SU-DHL-6 (cell line): ENCODE measurements around the gene NPAT.

Source experiments
- H2AFZ ChIP-seq: fragments of 200-600 bp; sonication (generic); 2 replicates; pipeline ENCODE4 v1.6.1; 2014; ENCODE audit warnings: low read depth, mild to moderate bottlenecking, moderate library complexity, mixed read lengths, antibody characterized with exemption, low read length; ENCODE audit not compliant: severe bottlenecking
- H3F3A ChIP-seq: fragments of 200-600 bp; shearing (Covaris generic); 2 replicates; pipeline ENCODE4 v1.6.0; 2016; ENCODE audit warnings: antibody characterized with exemption, mild to moderate bottlenecking; ENCODE audit not compliant: insufficient read depth
- H3K27ac ChIP-seq: fragments of 200-600 bp; sonication (generic); 2 replicates; pipeline ENCODE4 v1.5.1; 2016; ENCODE audit warnings: low read depth, mild to moderate bottlenecking, low read length, moderate library complexity, mixed read lengths
- H3K27me3 ChIP-seq: fragments of 200-600 bp; sonication (generic), shearing (Covaris generic); 2 replicates; pipeline ENCODE4 v1.6.0; 2014; ENCODE audit warnings: mild to moderate bottlenecking, low read length
- H3K36me3 ChIP-seq: fragments of 200-600 bp; sonication (generic); 2 replicates; pipeline ENCODE4 v1.6.1; 2014; ENCODE audit warnings: mild to moderate bottlenecking, low read length, mixed read lengths
- H3K4me2 ChIP-seq: fragments of 300-600, 200-600 bp; shearing (Covaris generic), sonication (generic); 2 replicates; pipeline ENCODE4 v1.6.0; 2014; ENCODE audit warnings: low read length, low read depth, mild to moderate bottlenecking; ENCODE audit not compliant: poor library complexity, severe bottlenecking
- H3K4me3 ChIP-seq: fragments of 200-600 bp; sonication (generic); 2 replicates; pipeline ENCODE4 v1.5.1; 2014; ENCODE audit warnings: antibody characterized with exemption, low read length, mild to moderate bottlenecking, mixed read lengths; ENCODE audit not compliant: insufficient read depth, poor library complexity, severe bottlenecking
- H3K79me2 ChIP-seq: fragments of 200-600 bp; sonication (generic); 2 replicates; pipeline ENCODE4 v1.6.1; 2014; ENCODE audit warnings: mild to moderate bottlenecking, low read length, moderate library complexity; ENCODE audit not compliant: insufficient read depth
- H3K9ac ChIP-seq: fragments of 200-600 bp; sonication (generic); 2 replicates; pipeline ENCODE4 v1.7.0; 2014; ENCODE audit warnings: mild to moderate bottlenecking, low read length
- H3K9me2 ChIP-seq: fragments of 200-600 bp; sonication (generic); replicated peaks from 2 replicates; pipeline ENCODE4 v1.6.1; 2014; ENCODE audit warnings: low read length; ENCODE audit not compliant: insufficient read depth
- H3K9me3 ChIP-seq: fragments of 200-600 bp; sonication (generic); 2 replicates; pipeline ENCODE4 v1.6.1; 2014; ENCODE audit warnings: low read length, mixed read lengths; ENCODE audit not compliant: insufficient read depth
- H4K20me1 ChIP-seq: fragments of 200-600 bp; sonication (generic); 2 replicates; pipeline ENCODE4 v1.6.1; 2014; ENCODE audit warnings: low read depth, mild to moderate bottlenecking, antibody characterized with exemption, low read length, moderate library complexity, mixed read lengths
- EZH2phosphoT487 ChIP-seq: fragments of 200-600 bp; sonication (generic), shearing (Covaris generic); conservative IDR thresholded peaks from 2 replicates; pipeline ENCODE4 v1.6.1; 2018; ENCODE audit warnings: mild to moderate bottlenecking, antibody characterized with exemption, low read length, moderate library complexity, mixed read lengths
- TF ChIP-seq, protein P1 (sequence below): fragments of 200-600 bp; sonication (generic); IDR thresholded peaks from one replicate; pipeline ENCODE4 v1.5.1; 2017; ENCODE audit warnings: antibody characterized with exemption, mild to moderate bottlenecking, low read length, moderate library complexity; ENCODE audit not compliant: insufficient read depth, poor library complexity, severe bottlenecking

NPAT gene

DNA sequence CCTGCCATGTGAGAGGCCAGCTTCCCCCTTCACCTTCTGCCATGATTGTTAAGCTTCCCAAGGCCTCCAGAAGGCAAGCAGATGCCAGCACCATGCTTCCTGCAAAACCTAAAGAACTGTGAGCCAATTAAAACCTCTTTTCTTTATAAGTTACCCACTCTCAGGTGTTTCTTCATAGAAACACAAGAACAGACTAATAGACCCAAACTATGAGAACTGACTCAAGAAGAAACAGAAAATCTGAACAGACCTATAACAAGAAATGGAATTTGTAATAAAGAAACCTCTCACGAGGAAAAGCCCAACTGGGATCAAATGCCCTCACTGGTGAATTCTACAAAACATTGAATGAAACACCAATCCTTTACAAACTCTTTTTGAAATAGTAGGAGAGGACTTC, 12.0 kb downstream of the NPAT start:
- TF ChIP-seq, protein P1, sequence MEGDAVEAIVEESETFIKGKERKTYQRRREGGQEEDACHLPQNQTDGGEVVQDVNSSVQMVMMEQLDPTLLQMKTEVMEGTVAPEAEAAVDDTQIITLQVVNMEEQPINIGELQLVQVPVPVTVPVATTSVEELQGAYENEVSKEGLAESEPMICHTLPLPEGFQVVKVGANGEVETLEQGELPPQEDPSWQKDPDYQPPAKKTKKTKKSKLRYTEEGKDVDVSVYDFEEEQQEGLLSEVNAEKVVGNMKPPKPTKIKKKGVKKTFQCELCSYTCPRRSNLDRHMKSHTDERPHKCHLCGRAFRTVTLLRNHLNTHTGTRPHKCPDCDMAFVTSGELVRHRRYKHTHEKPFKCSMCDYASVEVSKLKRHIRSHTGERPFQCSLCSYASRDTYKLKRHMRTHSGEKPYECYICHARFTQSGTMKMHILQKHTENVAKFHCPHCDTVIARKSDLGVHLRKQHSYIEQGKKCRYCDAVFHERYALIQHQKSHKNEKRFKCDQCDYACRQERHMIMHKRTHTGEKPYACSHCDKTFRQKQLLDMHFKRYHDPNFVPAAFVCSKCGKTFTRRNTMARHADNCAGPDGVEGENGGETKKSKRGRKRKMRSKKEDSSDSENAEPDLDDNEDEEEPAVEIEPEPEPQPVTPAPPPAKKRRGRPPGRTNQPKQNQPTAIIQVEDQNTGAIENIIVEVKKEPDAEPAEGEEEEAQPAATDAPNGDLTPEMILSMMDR: no peak
- TF ChIP-seq EZH2phosphoT487: no peak
- Histone ChIP-seq H3K4me2 (no peak overlapping the region), H3K27me3 (no peaks in the 10 kb centered on the region), H3K9me3 (peaks cover 28% of the 10 kb centered on the region), H2AFZ (no peak overlapping the region), H3F3A (no peaks in the 10 kb centered on the region), H3K27ac (no peak overlapping the region), H3K9ac (no peak overlapping the region), H4K20me1 (peaks cover 4% of the 10 kb centered on the region; the same call in 1 of the 2 replicates), H3K36me3 (peaks cover 63% of the 10 kb centered on the region), H3K9me2 (no peaks in the 10 kb centered on the region), H3K4me3 (no peak overlapping the region), H3K79me2 (peaks cover 98% of the 10 kb centered on the region)

DNA sequence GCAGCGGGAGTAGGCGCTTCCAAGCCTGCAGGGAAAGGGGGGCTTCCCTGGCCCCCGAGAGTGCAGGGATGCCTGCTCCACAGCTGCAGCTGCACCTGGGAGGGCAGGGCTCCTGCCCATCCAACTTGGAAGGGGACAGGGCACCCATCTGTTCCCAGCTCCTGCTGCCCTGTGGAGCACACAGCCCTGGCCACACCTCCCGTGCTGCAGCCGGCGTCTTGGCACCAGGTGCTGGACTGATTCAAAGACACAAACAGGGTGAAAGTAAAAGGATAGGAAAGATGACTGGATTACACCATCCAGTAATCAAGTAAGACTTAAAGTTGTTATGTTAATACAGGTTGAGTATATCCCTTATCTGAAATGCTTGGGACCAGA, 14.8 kb downstream of the NPAT start:
- Histone ChIP-seq H2AFZ (no peak overlapping the region), H4K20me1 (no peaks in the 10 kb centered on the region), H3K27ac (no peak overlapping the region), H3K79me2 (peaks cover 98% of the 10 kb centered on the region), H3K4me2 (no peak overlapping the region), H3K9me3 (peaks cover 47% of the 10 kb centered on the region), H3K36me3 (peaks cover 77% of the 10 kb centered on the region), H3K4me3 (no peak overlapping the region), H3F3A (no peaks in the 10 kb centered on the region), H3K27me3 (no peaks in the 10 kb centered on the region), H3K9ac (no peak overlapping the region), H3K9me2 (no peaks in the 10 kb centered on the region)
- TF ChIP-seq, protein P1: no peak
- TF ChIP-seq EZH2phosphoT487: no peak

DNA sequence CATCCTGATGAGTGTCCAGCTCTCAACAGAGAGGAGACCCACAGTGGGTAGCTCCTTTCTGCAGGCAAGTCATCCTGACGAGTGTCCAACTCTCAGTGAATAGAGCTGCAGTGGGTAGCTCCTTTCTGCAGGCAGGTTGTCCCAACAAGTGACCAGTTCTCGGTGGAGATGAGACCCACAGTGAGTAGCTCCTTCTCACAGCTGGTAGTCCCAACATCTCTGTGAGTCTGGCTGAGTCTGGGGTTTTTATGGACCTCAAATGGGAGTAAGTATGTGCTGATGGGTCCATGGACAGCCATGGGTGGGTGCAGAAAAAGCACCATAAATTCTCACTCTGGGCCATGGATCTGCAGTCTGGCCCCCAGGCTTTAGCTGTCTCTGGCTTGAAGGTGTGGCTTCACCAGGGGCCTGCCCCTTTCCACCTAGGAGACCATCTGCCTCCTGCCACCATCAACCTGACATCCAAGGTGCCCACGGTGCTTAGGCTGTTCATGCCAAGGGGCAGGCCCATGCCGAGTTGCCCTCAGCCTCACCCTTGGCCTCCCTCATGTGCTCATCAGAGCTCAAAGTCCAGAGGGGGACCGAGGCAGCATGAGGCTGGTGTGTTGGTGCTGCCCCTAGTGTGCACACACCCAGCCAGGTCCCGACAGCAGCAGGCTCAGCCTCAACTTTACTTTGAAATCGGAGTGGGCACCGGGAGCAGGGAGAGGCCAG, 15.3 kb downstream of the NPAT start:
- H3K9me2 ChIP-seq: no peaks in the 10 kb centered on the region
- peaks cover 77% of the 10 kb centered on the region for H3K36me3 ChIP-seq
- peaks cover 47% of the 10 kb centered on the region for H3K9me3 ChIP-seq
- no peak overlapping the region for H3K4me3 ChIP-seq
- H3K9ac ChIP-seq: no peak overlapping the region
- no peak overlapping the region for H3K27ac ChIP-seq
- H2AFZ ChIP-seq: no peak overlapping the region
- H3K79me2 ChIP-seq: peaks cover 98% of the 10 kb centered on the region
- no peak overlapping the region for H3K4me2 ChIP-seq
- no peak for TF ChIP-seq EZH2phosphoT487
- TF ChIP-seq, protein P1: no peak
- H4K20me1 ChIP-seq: no peaks in the 10 kb centered on the region
- no peaks in the 10 kb centered on the region for H3F3A ChIP-seq
- H3K27me3 ChIP-seq: no peaks in the 10 kb centered on the region
